Peyer's patch (tissue), 4 donors: ENCODE data around the gene STXBP1. TPM values are rescaled to one million over a fixed set of nuclear protein-coding genes. Genes with fewer than 3 reads are reported as not detected.
A peak's percentile ranks its signal among the peaks of the same experiment; 100 is the strongest.

ENCODE experiments used
- DNase-seq, 3 donors: peaks; one replicate each; pipeline ENCODE4 v3.0.0-alpha.2; 2017 to 2019
- H3K27ac ChIP-seq, 4 donors: fragments of 200-600 bp; sonication (generic); one replicate each; pipeline ENCODE4 v1.5.1; 2016 to 2019
- H3K27me3 ChIP-seq, 2 donors: fragments of 200-600 bp; sonication (generic); one replicate each; pipeline ENCODE4 v1.5.1; 2019
- H3K36me3 ChIP-seq, 3 donors: fragments of 200-600 bp; sonication (generic); one replicate each; pipeline ENCODE4 v1.5.1; 2016 to 2019
- H3K4me1 ChIP-seq, 4 donors: fragments of 200-600 bp; sonication (generic); one replicate each; pipeline ENCODE4 v1.5.1; 2016 to 2019
- H3K4me3 ChIP-seq, 4 donors: fragments of 200-600 bp; sonication (generic); 1 replicate in 3 of 4; 2 replicates in 1 of 4; pipeline ENCODE4 v1.5.1; 2016 to 2019; ENCODE audit warnings: mild to moderate bottlenecking in 1 of 4
- H3K9me3 ChIP-seq, 4 donors: fragments of 200-600 bp; sonication (generic); one replicate each; pipeline ENCODE4 v1.5.1; 2016 to 2019; ENCODE audit warnings: mild to moderate bottlenecking in 1 of 4
- CTCF ChIP-seq, 6 experiments: fragments of 450-650 bp in 4 of 6; fragments of 200-600 bp in 2 of 6; sonication (generic) in 1 of 6; IDR thresholded peaks; one replicate each; pipeline ENCODE4 v1.5.1; 2017 to 2019; ENCODE audit warnings: antibody characterized with exemption in 6 of 6, mild to moderate bottlenecking in 3 of 6, moderate library complexity in 1 of 6
- POLR2A ChIP-seq, 2 donors: fragments of 450-650 bp; IDR thresholded peaks; one replicate each; pipeline ENCODE4 v1.5.1; 2017; ENCODE audit warnings: antibody characterized with exemption in 2 of 2, mild to moderate bottlenecking in 2 of 2, moderate library complexity in 2 of 2
- total RNA-seq, 4 donors: library from RNA; depleted of rRNA; stranded (reverse); fragments of >200 nt; gene quantifications; one replicate each; pipeline ENCODE4 v1.1.0, GENCODE V29; 2016

Gene STXBP1
- total RNA-seq, 4 donors from 2014 or later: 4.4 to 90.8 (median 12.6) TPM

GRCh38 chr9:127629468-127630081 lies 17.5 kb downstream of the STXBP1 start:
- Histone ChIP-seq H3K4me3 (no peak overlapping the region), H3K4me1 (peaks cover 0 to 15% (median 0%) of the 10 kb centered on the region in 4 donors), H3K27me3 (no peaks in the 10 kb centered on the region), H3K36me3 (no peaks in the 10 kb centered on the region), H3K27ac (no peak overlapping the region), H3K9me3 (no peaks in the 10 kb centered on the region)
- DNase-seq: no peak
- TF ChIP-seq POLR2A (IDR thresholded peaks at IDR 0.05): no peak

GRCh38 chr9:127633216-127633862 lies 21.3 kb downstream of the STXBP1 start:
- Histone ChIP-seq H3K36me3 (no peaks in the 10 kb centered on the region), H3K27ac (no peak overlapping the region), H3K4me3 (no peak overlapping the region), H3K27me3 (no peaks in the 10 kb centered on the region), H3K9me3 (no peaks in the 10 kb centered on the region), H3K4me1 (peaks cover 0 to 10% (median 0%) of the 10 kb centered on the region in 4 donors)
- TF ChIP-seq POLR2A (IDR thresholded peaks at IDR 0.05) (no peak), CTCF (IDR thresholded peaks at IDR 0.05) (no peak)
- peak in 1 of 3 donors; percentile 26 for DNase-seq

GRCh38 chr9:127634021-127634420 lies 21.9 kb downstream of the STXBP1 start:
- peaks cover 0 to 10% (median 0%) of the 10 kb centered on the region in 4 donors for H3K4me1 ChIP-seq
- H3K27ac ChIP-seq: no peak overlapping the region
- no peak overlapping the region for H3K4me3 ChIP-seq
- H3K27me3 ChIP-seq: no peaks in the 10 kb centered on the region
- peak in 1 of 3 donors; percentile 45 for DNase-seq
- H3K36me3 ChIP-seq: no peaks in the 10 kb centered on the region
- H3K9me3 ChIP-seq: no peaks in the 10 kb centered on the region
- TF ChIP-seq POLR2A (IDR thresholded peaks at IDR 0.05) (no peak), CTCF (IDR thresholded peaks at IDR 0.05) (no peak)

- Histone ChIP-seq H3K36me3 (no peaks in the 10 kb centered on the region), H3K27ac (peak overlapping the region in 1 of 4 donors; percentile 2)
- peak in 1 of 3 donors; percentile 14 for DNase-seq
Measured at GRCh38 chr9:127634698-127635097, 22.6 kb downstream of the STXBP1 start.

GRCh38 chr9:127635201-127635735 lies 23.2 kb downstream of the STXBP1 start:
- no peak overlapping the region for H3K27ac ChIP-seq
- H3K27me3 ChIP-seq: no peaks in the 10 kb centered on the region
- no peaks in the 10 kb centered on the region for H3K9me3 ChIP-seq
- H3K36me3 ChIP-seq: no peaks in the 10 kb centered on the region
- TF ChIP-seq CTCF (IDR thresholded peaks at IDR 0.05) (no peak), POLR2A (IDR thresholded peaks at IDR 0.05) (no peak)
- H3K4me3 ChIP-seq: no peak overlapping the region
- H3K4me1 ChIP-seq: peaks cover 0 to 10% (median 0%) of the 10 kb centered on the region in 4 donors
- peak in 1 of 3 donors; percentile 11 for DNase-seq

More at GRCh38 chr9:127634698-127635097, 22.6 kb downstream of the STXBP1 start:
- H3K27me3 ChIP-seq: no peaks in the 10 kb centered on the region
- peaks cover 0 to 10% (median 0%) of the 10 kb centered on the region in 4 donors for H3K4me1 ChIP-seq
- TF ChIP-seq CTCF (IDR thresholded peaks at IDR 0.05) (no peak), POLR2A (IDR thresholded peaks at IDR 0.05) (no peak)
- H3K9me3 ChIP-seq: no peaks in the 10 kb centered on the region
- no peak overlapping the region for H3K4me3 ChIP-seq

- no peak overlapping the region for H3K4me3 ChIP-seq
- no peak for TF ChIP-seq CTCF (IDR thresholded peaks at IDR 0.05)
- no peak for TF ChIP-seq POLR2A (IDR thresholded peaks at IDR 0.05)
- no peaks in the 10 kb centered on the region for H3K36me3 ChIP-seq
- no peaks in the 10 kb centered on the region for H3K27me3 ChIP-seq
- peak in 1 of 3 donors; percentile 45 for DNase-seq
- H3K27ac ChIP-seq: peak overlapping the region in 1 of 4 donors; percentile 9
- no peaks in the 10 kb centered on the region for H3K9me3 ChIP-seq
- H3K4me1 ChIP-seq: peaks cover 0 to 10% (median 0%) of the 10 kb centered on the region in 4 donors
Measured at GRCh38 chr9:127637322-127637847, 25.3 kb downstream of the STXBP1 start.
